B cell (primary cell): Measurements from ENCODE around the gene RBM33. TPM values are rescaled to one million over a fixed set of nuclear protein-coding genes. Genes with fewer than 3 reads are reported as not detected.

Source experiments
- ATAC-seq: fragments of 200-7000 bp; cut with Tn5 transposase; one replicate; pipeline ENCODE4 v1.10.0; 2021; ENCODE audit warnings: low read depth, mild to moderate bottlenecking, moderate number of reproducible peaks, moderate library complexity
- CTCF ChIA-PET: fragments of 350-600 bp; sonication (Branson Sonifier 250); formaldehyde crosslinking; loops from one replicate; lab custom pipeline; 2021; ENCODE audit warnings: antibody characterized with exemption, inconsistent platforms; lab: Charles Lee
- POLR2A ChIA-PET: fragments of 350-600 bp; sonication (Branson Sonifier 250); formaldehyde crosslinking; loops from one replicate; lab custom pipeline; 2021; ENCODE audit warnings: antibody characterized with exemption; lab: Charles Lee
- DNase-seq: peaks from one replicate; pipeline ENCODE4 v3.0.0; 2013
- H2AFZ ChIP-seq: 2 replicates; pipeline ENCODE4 v1.6.1; 2012; ENCODE audit warnings: mild to moderate bottlenecking, low read depth, low read length; ENCODE audit not compliant: insufficient read depth, poor library complexity, severe bottlenecking
- H3K27ac ChIP-seq, 2 donors: 1 replicate in 1 of 2; 2 replicates in 1 of 2; pipeline ENCODE4 v1.5.1; 2012 to 2013; ENCODE audit warnings: low read length in 2 of 2, mild to moderate bottlenecking in 2 of 2, moderate library complexity in 1 of 2
- H3K27me3 ChIP-seq, 4 experiments: fragments of 200-600 bp in 1 of 4; sonication (generic) in 1 of 4; replicated peaks in 1 of 4; 1 replicate in 2 of 4; 2 replicates in 2 of 4; pipeline versions ENCODE4 v1.6.1 to v1.7.0; 2013 to 2016; ENCODE audit warnings: low read length in 3 of 4, mild to moderate bottlenecking in 2 of 4, mixed read lengths in 1 of 4, moderate library complexity in 1 of 4; ENCODE audit not compliant: insufficient read depth in 4 of 4, control insufficient read depth in 3 of 4; ENCODE audit errors: control extremely low read depth in 1 of 4
- H3K36me3 ChIP-seq, 2 experiments: replicated peaks in 1 of 2; 1 replicate in 1 of 2; 2 replicates in 1 of 2; pipeline versions ENCODE4 v1.6.1 to v1.7.1; 2013; ENCODE audit warnings: low read length in 1 of 2; ENCODE audit not compliant: insufficient read depth in 2 of 2, control insufficient read depth in 1 of 2; ENCODE audit errors: control extremely low read depth in 1 of 2, extremely low read depth in 1 of 2
- H3K4me1 ChIP-seq, 2 donors: fragments of 200-600 bp in 1 of 2; sonication (generic) in 1 of 2; 1 replicate in 1 of 2; 2 replicates in 1 of 2; pipeline versions ENCODE4 v1.5.1 to v1.6.1; 2013 to 2017; ENCODE audit warnings: low read length in 2 of 2; ENCODE audit not compliant: control insufficient read depth in 2 of 2, insufficient read depth in 2 of 2
- H3K4me2 ChIP-seq: replicated peaks from 2 replicates; pipeline ENCODE3; 2012; ENCODE audit warnings: mild to moderate bottlenecking, low read depth, low read length; ENCODE audit not compliant: poor library complexity, severe bottlenecking
- H3K4me3 ChIP-seq, 5 experiments: fragments of 200-600 bp in 1 of 5; sonication (generic) in 1 of 5; 1 replicate in 3 of 5; 2 replicates in 2 of 5; pipeline versions ENCODE4 v1.5.1 to v1.7.0; 2011 to 2016; ENCODE audit warnings: low read length in 4 of 5, mild to moderate bottlenecking in 4 of 5, low read depth in 2 of 5, control low read depth in 1 of 5, moderate library complexity in 1 of 5; ENCODE audit not compliant: insufficient read depth in 1 of 5; ENCODE audit errors: control extremely low read depth in 1 of 5, extremely low read depth in 1 of 5
- H3K79me2 ChIP-seq: fragments of 200-600 bp; sonication (generic); one replicate; pipeline ENCODE4 v1.6.0; 2016; ENCODE audit warnings: low read length; ENCODE audit not compliant: control insufficient read depth, insufficient read depth
- H3K9ac ChIP-seq: fragments of 200-600 bp; sonication (generic); 2 replicates; pipeline ENCODE4 v1.6.1; 2017; ENCODE audit warnings: mild to moderate bottlenecking, low read length, moderate library complexity
- H3K9me3 ChIP-seq, 3 donors: one replicate each; pipeline versions ENCODE4 v1.6.1 to v1.7.1; 2013; ENCODE audit warnings: low read length in 2 of 3; ENCODE audit not compliant: control insufficient read depth in 2 of 3, insufficient read depth in 1 of 3; ENCODE audit errors: control extremely low read depth in 1 of 3
- H4K20me1 ChIP-seq: 2 replicates; pipeline ENCODE4 v1.6.0; 2012; ENCODE audit warnings: mild to moderate bottlenecking, low read length; ENCODE audit not compliant: insufficient read depth, control insufficient read depth, poor library complexity, severe bottlenecking
- H3K27ac Mint-ChIP-seq: one replicate; pipeline ENCODE4 v1.8.0; 2021; ENCODE audit warnings: mixed read lengths
- H3K27me3 Mint-ChIP-seq: one replicate; pipeline ENCODE4 v1.8.0; 2021; ENCODE audit warnings: mixed read lengths
- H3K4me1 Mint-ChIP-seq: one replicate; pipeline ENCODE4 v1.8.0; 2021; ENCODE audit warnings: mixed read lengths
- H3K4me3 Mint-ChIP-seq: one replicate; pipeline ENCODE4 v1.8.0; 2021; ENCODE audit warnings: mixed read lengths
- H3K9me3 Mint-ChIP-seq: one replicate; pipeline ENCODE4 v1.8.0; 2022; ENCODE audit warnings: mixed read lengths; ENCODE audit not compliant: insufficient read depth
- EZH2 ChIP-seq: IDR thresholded peaks from 2 replicates; pipeline ENCODE4 v1.6.1; 2012; ENCODE audit warnings: borderline replicate concordance, low read depth, mild to moderate bottlenecking, moderate library complexity, low read length; ENCODE audit not compliant: insufficient read depth, poor library complexity, severe bottlenecking
- WGBS: methylation state at CpG from one replicate; pipeline ENCODE4 v1.1.5; 2013; ENCODE audit warnings: missing lambda C conversion rate; ENCODE audit not compliant: insufficient coverage; 5-methylcytosine and 5-hydroxymethylcytosine counted together
- intact Hi-C: fragments of 100-400 bp; cut with micrococcal nuclease; formaldehyde crosslinking; loops from one replicate; pipeline ENCODE4 v1.10.0; 2022
- polyA plus RNA-seq: library from polyadenylated mRNA; depleted of rRNA; stranded (reverse); fragments of >200 nt; gene quantifications from 2 replicates; pipeline ENCODE4 v1.2.3, GENCODE V29; 2012
- total RNA-seq, 2 donors: library from RNA; stranded (reverse); fragments of 120-200 nt in 1 of 2; gene quantifications; 1 replicate in 1 of 2; 2 replicates in 1 of 2; pipeline versions ENCODE4 v1.2.3 to v1.2.4, GENCODE V29; 2013 to 2022
- TF ChIP-seq, protein P1 (sequence below): fragments of 200-600 bp; IDR thresholded peaks from one replicate; pipeline ENCODE4 v1.8.0; 2022; ENCODE audit warnings: antibody characterized with exemption, mild to moderate bottlenecking

The RBM33 gene
- total and polyA plus RNA-seq, 2 donors (not counting 1 experiment from before 2014, with no cell fraction given) = 33.5 to 189 TPM

DNA sequence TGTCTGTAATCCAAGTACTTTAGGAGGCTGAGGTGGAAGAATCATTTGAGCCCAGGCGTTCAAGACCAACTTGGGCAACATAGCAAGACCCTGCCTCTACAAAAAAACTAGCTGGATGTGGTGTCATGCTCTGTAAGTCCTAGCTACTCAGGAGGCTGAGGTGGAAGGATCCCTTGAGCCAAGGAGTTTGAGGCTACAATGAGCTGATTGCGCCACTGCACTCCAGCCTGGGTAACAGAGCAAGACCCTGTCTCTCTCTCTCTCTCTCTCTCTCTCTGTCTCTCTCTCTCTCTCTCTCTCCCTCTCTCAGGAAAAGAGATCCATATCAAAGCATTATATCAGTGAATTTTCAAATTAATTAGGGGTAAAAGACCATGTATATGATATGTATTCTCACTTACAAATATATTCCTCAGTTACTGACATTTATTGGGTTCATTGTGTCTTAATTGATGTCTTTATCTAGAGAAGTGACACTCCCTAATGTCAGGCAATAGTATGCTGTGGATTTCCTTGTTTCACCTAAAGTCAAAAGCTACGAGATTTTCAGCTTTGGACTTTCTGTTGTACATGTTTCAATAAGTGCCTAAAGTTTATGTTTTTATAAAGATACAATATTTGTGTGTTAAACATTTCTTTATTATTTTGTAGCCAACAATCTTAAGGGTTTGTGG, 91.1 kb downstream of the RBM33 start:
- Histone ChIP-seq H4K20me1 (peaks cover 4% of the 10 kb centered on the region), H3K4me2 (no peak overlapping the region), H3K27ac (peak overlapping the region in 1 of 2 donors; percentile 60), H3K9me3 (no peaks in the 10 kb centered on the region), H3K4me1 (peaks cover 32 to 34% of the 10 kb centered on the region in 2 donors), H3K79me2 (peaks cover 53% of the 10 kb centered on the region), H3K9ac (no peak overlapping the region), H3K4me3 (no peak overlapping the region), H3K36me3 (peaks cover 3 to 43% of the 10 kb centered on the region in 2 experiments), H3K27me3 (no peaks in the 10 kb centered on the region), H2AFZ (no peak overlapping the region)
- ChIA-PET CTCF (interaction anchor here (1.0 to 14.4 kb wide), 5 partner anchors 11 to 364 kb away, joined by 3 to 242 read pairs (median 3); no protein-coding TSS in a partner anchor), POLR2A (interaction anchor here (0.6 to 0.7 kb wide), 2 partner anchors 11 to 37 kb away, joined by 3 read pairs; no protein-coding TSS in a partner anchor)
- intact Hi-C loops = no loop called here
- peak overlapping the region; percentile 57 for H3K27ac Mint-ChIP-seq
- DNase-seq (no peak), ATAC-seq (no peak)
- no CpG with 5 or more reads among the region's 3 CpGs for WGBS
- no peaks in the 10 kb centered on the region for H3K27me3 Mint-ChIP-seq
- TF ChIP-seq, protein P1, sequence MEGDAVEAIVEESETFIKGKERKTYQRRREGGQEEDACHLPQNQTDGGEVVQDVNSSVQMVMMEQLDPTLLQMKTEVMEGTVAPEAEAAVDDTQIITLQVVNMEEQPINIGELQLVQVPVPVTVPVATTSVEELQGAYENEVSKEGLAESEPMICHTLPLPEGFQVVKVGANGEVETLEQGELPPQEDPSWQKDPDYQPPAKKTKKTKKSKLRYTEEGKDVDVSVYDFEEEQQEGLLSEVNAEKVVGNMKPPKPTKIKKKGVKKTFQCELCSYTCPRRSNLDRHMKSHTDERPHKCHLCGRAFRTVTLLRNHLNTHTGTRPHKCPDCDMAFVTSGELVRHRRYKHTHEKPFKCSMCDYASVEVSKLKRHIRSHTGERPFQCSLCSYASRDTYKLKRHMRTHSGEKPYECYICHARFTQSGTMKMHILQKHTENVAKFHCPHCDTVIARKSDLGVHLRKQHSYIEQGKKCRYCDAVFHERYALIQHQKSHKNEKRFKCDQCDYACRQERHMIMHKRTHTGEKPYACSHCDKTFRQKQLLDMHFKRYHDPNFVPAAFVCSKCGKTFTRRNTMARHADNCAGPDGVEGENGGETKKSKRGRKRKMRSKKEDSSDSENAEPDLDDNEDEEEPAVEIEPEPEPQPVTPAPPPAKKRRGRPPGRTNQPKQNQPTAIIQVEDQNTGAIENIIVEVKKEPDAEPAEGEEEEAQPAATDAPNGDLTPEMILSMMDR = no peak
- no peak for TF ChIP-seq EZH2
- peaks cover 55% of the 10 kb centered on the region for H3K4me1 Mint-ChIP-seq
- no peaks in the 10 kb centered on the region for H3K9me3 Mint-ChIP-seq
- no peak overlapping the region for H3K4me3 Mint-ChIP-seq

GRCh38 chr7:155737590-155737989, 93.1 kb downstream of the RBM33 start:
- TF ChIP-seq, protein P1 = no peak
- TF ChIP-seq EZH2 = no peak
- Histone ChIP-seq H3K4me2 (no peak overlapping the region), H4K20me1 (peaks cover 7% of the 10 kb centered on the region), H3K9ac (no peak overlapping the region), H3K9me3 (peaks cover 0 to 3% (median 0%) of the 10 kb centered on the region in 3 donors), H3K79me2 (peaks cover 42% of the 10 kb centered on the region), H3K27ac (no peak overlapping the region), H2AFZ (no peak overlapping the region), H3K4me1 (peaks cover 16 to 20% of the 10 kb centered on the region in 2 donors), H3K27me3 (no peaks in the 10 kb centered on the region), H3K36me3 (peaks cover 3 to 56% of the 10 kb centered on the region in 2 experiments), H3K4me3 (no peak overlapping the region)
- no CpG with 5 or more reads among the region's 4 CpGs for WGBS
- Mint-ChIP-seq H3K4me3 (no peak overlapping the region), H3K4me1 (peaks cover 47% of the 10 kb centered on the region), H3K27me3 (no peaks in the 10 kb centered on the region), H3K27ac (no peak overlapping the region), H3K9me3 (no peaks in the 10 kb centered on the region)
- no peak for DNase-seq
- ATAC-seq = no peak
- ChIA-PET CTCF (interaction anchor here (1.0 to 14.4 kb wide), 3 partner anchors 14 to 140 kb away, joined by 3 to 242 read pairs (median 3); no protein-coding TSS in a partner anchor), POLR2A (no interaction called here)
- intact Hi-C loops = no loop called here
